ENCODE measurements around the gene MCIDAS. TPM values are rescaled to one million over a fixed set of nuclear protein-coding genes. Genes with fewer than 3 reads are reported as not detected.

The MCIDAS gene
- total RNA-seq, 1 donor from 2014 or later = not detected

- Mint-ChIP-seq H3K36me3 (ENCODE audit: unreplicated experiment) (no peaks in the 10 kb centered on the region), H3K4me1 (ENCODE audit: unreplicated experiment) (no peaks in the 10 kb centered on the region), H3K4me3 (ENCODE audit: unreplicated experiment) (no peak overlapping the region), H3K27ac (ENCODE audit: unreplicated experiment) (no peak overlapping the region), H3K9me3 (ENCODE audit: unreplicated experiment) (peaks cover 3% of the 10 kb centered on the region), H3K27me3 (ENCODE audit: unreplicated experiment) (peaks cover 85% of the 10 kb centered on the region)
- TF ChIP-seq CTCF (IDR thresholded peaks at IDR 0.05) = peak; percentile 38
- no peak for DNase-seq (ENCODE audit: extremely low spot score, unreplicated experiment)
Observed at GRCh38 chr5:55187370-55187769, 39.7 kb downstream of the MCIDAS start.

DNA sequence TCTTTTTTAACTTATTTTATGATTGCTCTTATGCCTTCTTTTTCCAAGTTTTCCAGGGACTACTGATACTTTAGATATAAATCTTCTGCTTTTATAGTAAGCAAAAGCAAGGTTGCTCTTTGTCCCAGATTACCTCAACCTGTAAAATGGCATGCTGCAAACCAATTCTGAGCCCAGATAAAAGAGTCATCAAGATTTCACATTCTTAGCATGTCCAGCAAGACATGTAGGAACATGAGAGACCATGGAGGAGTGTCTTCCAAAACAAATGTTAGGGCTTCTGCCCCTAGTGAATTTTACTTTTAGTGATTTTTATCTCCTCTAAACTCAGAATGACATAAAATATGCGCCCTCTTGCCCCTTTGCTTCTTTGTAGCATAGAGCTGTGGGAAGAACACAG lies 47.1 kb downstream of the MCIDAS start:
- Mint-ChIP-seq H3K36me3 (ENCODE audit: unreplicated experiment) (no peaks in the 10 kb centered on the region), H3K9me3 (ENCODE audit: unreplicated experiment) (peaks cover under 1% of the 10 kb centered on the region), H3K27ac (ENCODE audit: unreplicated experiment) (no peak overlapping the region), H3K4me1 (ENCODE audit: unreplicated experiment) (peaks cover 12% of the 10 kb centered on the region), H3K4me3 (ENCODE audit: unreplicated experiment) (no peak overlapping the region), H3K27me3 (ENCODE audit: unreplicated experiment) (peaks cover 92% of the 10 kb centered on the region)
- no peak for TF ChIP-seq CTCF (IDR thresholded peaks at IDR 0.05)
- DNase-seq (ENCODE audit: extremely low spot score, unreplicated experiment) = no peak

- H3K4me3 Mint-ChIP-seq (ENCODE audit: unreplicated experiment) = no peak overlapping the region
- peaks cover 82% of the 10 kb centered on the region for H3K27me3 Mint-ChIP-seq (ENCODE audit: unreplicated experiment)
- TF ChIP-seq CTCF (IDR thresholded peaks at IDR 0.05) = no peak
- no peak for DNase-seq (ENCODE audit: extremely low spot score, unreplicated experiment)
- no peak overlapping the region for H3K27ac Mint-ChIP-seq (ENCODE audit: unreplicated experiment)
- H3K9me3 Mint-ChIP-seq (ENCODE audit: unreplicated experiment) = no peaks in the 10 kb centered on the region
- no peaks in the 10 kb centered on the region for H3K36me3 Mint-ChIP-seq (ENCODE audit: unreplicated experiment)
- H3K4me1 Mint-ChIP-seq (ENCODE audit: unreplicated experiment) = peaks cover 26% of the 10 kb centered on the region
Observed at GRCh38 chr5:55177078-55177477, 50.0 kb downstream of the MCIDAS start.

- Mint-ChIP-seq H3K27ac (ENCODE audit: unreplicated experiment) (no peak overlapping the region), H3K4me3 (ENCODE audit: unreplicated experiment) (peak overlapping the region; percentile 41), H3K27me3 (ENCODE audit: unreplicated experiment) (peaks cover 78% of the 10 kb centered on the region), H3K9me3 (ENCODE audit: unreplicated experiment) (no peaks in the 10 kb centered on the region), H3K36me3 (ENCODE audit: unreplicated experiment) (no peaks in the 10 kb centered on the region), H3K4me1 (ENCODE audit: unreplicated experiment) (peaks cover 26% of the 10 kb centered on the region)
- TF ChIP-seq CTCF (IDR thresholded peaks at IDR 0.05) = peak; percentile 21
- no peak for DNase-seq (ENCODE audit: extremely low spot score, unreplicated experiment)
Observed at GRCh38 chr5:55176176-55176818, 50.8 kb downstream of the MCIDAS start.

- H3K27me3 Mint-ChIP-seq (ENCODE audit: unreplicated experiment) = peaks cover 73% of the 10 kb centered on the region
- no peak overlapping the region for H3K27ac Mint-ChIP-seq (ENCODE audit: unreplicated experiment)
- no peak for DNase-seq (ENCODE audit: extremely low spot score, unreplicated experiment)
- no peaks in the 10 kb centered on the region for H3K36me3 Mint-ChIP-seq (ENCODE audit: unreplicated experiment)
- peak overlapping the region; percentile 50 for H3K4me3 Mint-ChIP-seq (ENCODE audit: unreplicated experiment)
- TF ChIP-seq CTCF (IDR thresholded peaks at IDR 0.05) = no peak
- peaks cover 26% of the 10 kb centered on the region for H3K4me1 Mint-ChIP-seq (ENCODE audit: unreplicated experiment)
- H3K9me3 Mint-ChIP-seq (ENCODE audit: unreplicated experiment) = no peaks in the 10 kb centered on the region
Observed at GRCh38 chr5:55175781-55176175, 51.3 kb downstream of the MCIDAS start.

Data from osteocyte (in vitro differentiated cells).